Adrenal gland (tissue), 5 donors: ENCODE data around the gene TSGA10.

Experiments used
- CTCF ChIP-seq, 6 experiments: fragments of 450-650 bp in 4 of 6; fragments of 200-600 bp in 2 of 6; sonication (generic) in 1 of 6; IDR thresholded peaks; 1 replicate in 5 of 6; 2 replicates in 1 of 6; pipeline versions ENCODE4 v1.5.1 to v1.8.0; 2016 to 2021; ENCODE audit warnings: antibody characterized with exemption in 6 of 6, mild to moderate bottlenecking in 2 of 6, moderate library complexity in 1 of 6
- POLR2A ChIP-seq, 2 donors: fragments of 450-650 bp; IDR thresholded peaks; one replicate each; pipeline ENCODE4 v1.6.1; 2017; ENCODE audit warnings: antibody characterized with exemption in 2 of 2, mild to moderate bottlenecking in 2 of 2, moderate library complexity in 1 of 2
- donor health status: DM: no; HTN: no; CAD: no.

GRCh38 chr2:99031481-99031880 lies 123.3 kb downstream of the TSGA10 start:
- TF ChIP-seq CTCF (IDR thresholded peaks at IDR 0.05) (no peak), POLR2A (IDR thresholded peaks at IDR 0.05) (no peak)
